K562 (cell line): ENCODE measurements around the gene GALE. TPM values are rescaled to one million over a fixed set of nuclear protein-coding genes. Genes with fewer than 3 reads are reported as not detected.

Source experiments
- ADNP ChIP-seq: fragments of 200-800 bp; sonication (Bioruptor generic); IDR thresholded peaks from 2 replicates; pipeline ENCODE4 v1.6.1; 2016; ENCODE audit warnings: missing genetic modification characterization, missing compliant biosample characterization
- BRF1 ChIP-seq: IDR thresholded peaks from 3 replicates; pipeline ENCODE4 v1.6.1; 2011; ENCODE audit warnings: borderline replicate concordance, mild to moderate bottlenecking; ENCODE audit not compliant: insufficient read length; ENCODE audit errors: extremely low read depth
- FOXJ3 ChIP-seq: sonication (generic); formaldehyde crosslinking; IDR thresholded peaks from 2 replicates; pipeline ENCODE4 v1.4.0; 2020; ENCODE audit warnings: mild to moderate bottlenecking, missing genetic modification reagents
- GABPA ChIP-seq: fragments of 200-800 bp; sonication (Bioruptor generic); conservative IDR thresholded peaks from 2 replicates; pipeline ENCODE4 v1.6.1; 2016; ENCODE audit warnings: low read depth, missing genetic modification characterization, missing compliant biosample characterization
- HIVEP1 ChIP-seq: fragments of 250-450 bp; sonication (Bioruptor Pico); IDR thresholded peaks from 2 replicates; pipeline ENCODE4 v1.4.0; 2020; ENCODE audit warnings: mild to moderate bottlenecking
- HLTF ChIP-seq: fragments of 450-650 bp; IDR thresholded peaks from 2 replicates; pipeline ENCODE4 v1.6.1; 2016
- MEIS2 ChIP-seq: fragments of 450-650 bp; IDR thresholded peaks from 2 replicates; pipeline ENCODE4 v1.6.1; 2014; ENCODE audit warnings: mild to moderate bottlenecking; ENCODE audit not compliant: partially characterized antibody
- NEUROD1 ChIP-seq: fragments of 150-350 bp; IDR thresholded peaks from 2 replicates; pipeline ENCODE4 v1.6.1; 2014; ENCODE audit warnings: borderline replicate concordance, low read length, low read depth; ENCODE audit not compliant: partially characterized antibody
- POLR2AphosphoS2 ChIP-seq: IDR thresholded peaks from 2 replicates; pipeline ENCODE4 v1.6.1; 2012; ENCODE audit warnings: low read length, improper control_type of control experiment
- RAD51 ChIP-seq: fragments of 450-650 bp; IDR thresholded peaks from 2 replicates; pipeline ENCODE4 v1.7.1; 2016; ENCODE audit warnings: low read depth, mild to moderate bottlenecking, borderline replicate concordance
- SAFB ChIP-seq: fragments of 200-400 bp; formaldehyde crosslinking; IDR thresholded peaks from 2 replicates; pipeline ENCODE4 v1.6.1; 2017; ENCODE audit warnings: low read depth, low read length, borderline replicate concordance
- TCF7L2 ChIP-seq: fragments of 150-350 bp; IDR thresholded peaks from 2 replicates; pipeline ENCODE4 v1.6.1; 2016; ENCODE audit warnings: low read depth, mild to moderate bottlenecking, low read length, moderate library complexity
- TRIM24 ChIP-seq, 2 experiments: fragments of 450-650 bp; IDR thresholded peaks; 2 replicates each; pipeline ENCODE4 v1.6.1; 2016
- ZNF143 ChIP-seq: sonication (generic); formaldehyde crosslinking; IDR thresholded peaks from 2 replicates; pipeline ENCODE4 v1.9.0; 2022; ENCODE audit warnings: mild to moderate bottlenecking, missing genetic modification reagents
- ZNF24 ChIP-seq: fragments of 450-650 bp; IDR thresholded peaks from 2 replicates; pipeline ENCODE4 v1.6.1; 2016
- ZNF3 ChIP-seq: fragments of 250-450 bp; sonication (Bioruptor Pico); IDR thresholded peaks from 2 replicates; pipeline ENCODE4 v1.5.0; 2021; ENCODE audit warnings: mild to moderate bottlenecking, moderate library complexity
- ZNF57 ChIP-seq: fragments of 450-650 bp; formaldehyde crosslinking; IDR thresholded peaks from 2 replicates; pipeline ENCODE4 v1.4.0; 2020; ENCODE audit warnings: mild to moderate bottlenecking, moderate library complexity
- ZNF76 ChIP-seq: fragments of 250-450 bp; sonication (Bioruptor Pico); IDR thresholded peaks from 2 replicates; pipeline ENCODE4 v1.4.0; 2020; ENCODE audit warnings: mild to moderate bottlenecking, moderate library complexity, borderline replicate concordance
- polyA plus RNA-seq, 8 experiments: library from polyadenylated mRNA; depleted of rRNA in 4 of 8; stranded (reverse) in 5 of 8; unstranded in 3 of 8; fragments of >200 nt; fragmentation: Nextera tagmentation in 2 of 8; fragmentation: Illumina TruSeq in 1 of 8; extraction: Ambion mirVana in 2 of 8; extraction: Trizol in 1 of 8; gene quantifications; 2 replicates each; pipeline versions ENCODE4 v1.2.1 to v1.2.3, GENCODE V29; 2011 to 2014; ENCODE audit warnings: inconsistent platforms in 1 of 8, missing spikeins in 1 of 8
- total RNA-seq, 7 experiments: library from RNA; depleted of rRNA in 6 of 7; stranded (reverse); fragments of >200 nt in 6 of 7; fragmentation: Illumina TruSeq in 2 of 7; extraction: Trizol in 2 of 7; gene quantifications; 2 replicates each; pipeline versions ENCODE4 v1.2.1 to v1.2.3, GENCODE V29; 2011 to 2021; ENCODE audit warnings: low replicate concordance in 1 of 7
- TF ChIP-seq, protein P1 (sequence below): fragments of 250-450 bp; sonication (Bioruptor Pico); IDR thresholded peaks from 2 replicates; pipeline ENCODE4 v1.8.0; 2021; ENCODE audit warnings: mild to moderate bottlenecking, moderate library complexity
- TF ChIP-seq, protein P2 (sequence below): IDR thresholded peaks from 3 replicates; pipeline ENCODE4 v1.6.1; 2011; ENCODE audit warnings: borderline replicate concordance, mild to moderate bottlenecking; ENCODE audit not compliant: insufficient read length, insufficient read depth
- TF ChIP-seq, protein P3 (sequence below): sonication (generic); formaldehyde crosslinking; IDR thresholded peaks from 2 replicates; pipeline ENCODE4 v1.8.0; 2022; ENCODE audit warnings: mild to moderate bottlenecking, missing genetic modification reagents
- TF ChIP-seq, protein P4 (sequence below): sonication (generic); formaldehyde crosslinking; IDR thresholded peaks from 2 replicates; pipeline ENCODE4 v1.8.0; 2022; ENCODE audit warnings: mild to moderate bottlenecking, missing genetic modification reagents

Gene GALE
- total and polyA plus RNA-seq, 9 of the 15 experiments (the other 6 are each of a cell fraction or from before 2014, with no cell fraction given), result 8.4 to 139 (median 88.3) TPM

DNA sequence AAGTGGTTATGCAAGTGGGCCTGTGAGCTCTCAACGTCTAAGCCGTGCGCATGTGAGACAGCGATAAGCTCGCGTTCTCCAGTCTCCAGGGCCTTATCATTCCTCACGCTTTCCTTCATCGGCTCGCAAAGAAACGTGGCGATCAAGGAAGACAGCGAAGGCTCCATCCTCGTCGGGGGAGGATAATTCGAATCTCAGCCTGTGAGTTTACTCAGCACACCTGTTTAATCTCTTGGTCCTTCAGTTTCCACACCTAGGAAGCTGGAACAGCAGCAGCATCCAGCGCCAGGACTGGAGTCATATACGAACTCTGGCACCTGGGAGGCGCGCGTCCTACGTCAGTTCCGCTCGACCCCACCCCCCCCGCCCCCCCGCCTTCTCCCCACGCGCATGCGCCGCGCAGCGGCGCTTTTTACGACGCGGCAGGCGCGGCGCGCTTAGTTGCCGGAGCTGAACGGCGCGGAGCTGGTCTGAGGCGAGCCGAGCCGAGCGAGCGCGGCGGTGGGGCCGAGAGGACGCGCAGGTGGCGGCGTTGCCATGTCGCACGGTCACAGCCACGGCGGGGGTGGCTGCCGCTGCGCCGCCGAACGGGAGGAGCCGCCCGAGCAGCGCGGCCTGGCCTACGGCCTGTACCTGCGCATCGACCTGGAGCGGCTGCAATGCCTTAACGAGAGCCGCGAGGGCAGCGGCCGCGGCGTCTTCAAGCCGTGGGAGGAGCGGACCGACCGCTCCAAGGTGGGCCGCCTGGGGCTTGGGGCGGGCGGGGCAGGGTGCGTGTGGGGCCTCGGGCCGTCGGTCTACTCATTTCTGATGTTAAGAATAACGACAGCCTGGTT, 22.4 kb downstream of the GALE start, which contains the start of gene PITHD1 (continued):
- TF ChIP-seq, protein P1, sequence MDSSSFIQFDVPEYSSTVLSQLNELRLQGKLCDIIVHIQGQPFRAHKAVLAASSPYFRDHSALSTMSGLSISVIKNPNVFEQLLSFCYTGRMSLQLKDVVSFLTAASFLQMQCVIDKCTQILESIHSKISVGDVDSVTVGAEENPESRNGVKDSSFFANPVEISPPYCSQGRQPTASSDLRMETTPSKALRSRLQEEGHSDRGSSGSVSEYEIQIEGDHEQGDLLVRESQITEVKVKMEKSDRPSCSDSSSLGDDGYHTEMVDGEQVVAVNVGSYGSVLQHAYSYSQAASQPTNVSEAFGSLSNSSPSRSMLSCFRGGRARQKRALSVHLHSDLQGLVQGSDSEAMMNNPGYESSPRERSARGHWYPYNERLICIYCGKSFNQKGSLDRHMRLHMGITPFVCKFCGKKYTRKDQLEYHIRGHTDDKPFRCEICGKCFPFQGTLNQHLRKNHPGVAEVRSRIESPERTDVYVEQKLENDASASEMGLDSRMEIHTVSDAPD (CRISPR knock-in tag), result no peak
- TF ChIP-seq ZNF57 (CRISPR knock-in tag), result no peak
- peak; percentile 91 for TF ChIP-seq MEIS2
- no peak for TF ChIP-seq HIVEP1 (CRISPR knock-in tag)
- TF ChIP-seq ZNF76 (CRISPR knock-in tag), result no peak
- TF ChIP-seq TCF7L2, result no peak
- TF ChIP-seq POLR2AphosphoS2, result peak; percentile 80; the same call in 1 of the 2 replicates
- TF ChIP-seq, protein P2, sequence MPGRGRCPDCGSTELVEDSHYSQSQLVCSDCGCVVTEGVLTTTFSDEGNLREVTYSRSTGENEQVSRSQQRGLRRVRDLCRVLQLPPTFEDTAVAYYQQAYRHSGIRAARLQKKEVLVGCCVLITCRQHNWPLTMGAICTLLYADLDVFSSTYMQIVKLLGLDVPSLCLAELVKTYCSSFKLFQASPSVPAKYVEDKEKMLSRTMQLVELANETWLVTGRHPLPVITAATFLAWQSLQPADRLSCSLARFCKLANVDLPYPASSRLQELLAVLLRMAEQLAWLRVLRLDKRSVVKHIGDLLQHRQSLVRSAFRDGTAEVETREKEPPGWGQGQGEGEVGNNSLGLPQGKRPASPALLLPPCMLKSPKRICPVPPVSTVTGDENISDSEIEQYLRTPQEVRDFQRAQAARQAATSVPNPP, result no peak
- TF ChIP-seq ZNF24, result no peak; the same call in none of the 2 replicates
- no peak for TF ChIP-seq ADNP (tag)
- no peak for TF ChIP-seq FOXJ3
- TF ChIP-seq ZNF143, result 0 out of 2 replicates have a peak, but pooled peaks have one; percentile 32
- TF ChIP-seq ZNF3 (CRISPR knock-in tag), result no peak
- peak; percentile 90 for TF ChIP-seq NEUROD1
- TF ChIP-seq BRF1, result no peak
- 0 out of 2 replicates have a peak, but pooled peaks have one; percentile 36 for TF ChIP-seq HLTF
- peak; percentile 96 for TF ChIP-seq GABPA
- peak; percentile 83 to 87 for TF ChIP-seq TRIM24 (IDR thresholded peaks at IDR 0.05)
- TF ChIP-seq, protein P3, sequence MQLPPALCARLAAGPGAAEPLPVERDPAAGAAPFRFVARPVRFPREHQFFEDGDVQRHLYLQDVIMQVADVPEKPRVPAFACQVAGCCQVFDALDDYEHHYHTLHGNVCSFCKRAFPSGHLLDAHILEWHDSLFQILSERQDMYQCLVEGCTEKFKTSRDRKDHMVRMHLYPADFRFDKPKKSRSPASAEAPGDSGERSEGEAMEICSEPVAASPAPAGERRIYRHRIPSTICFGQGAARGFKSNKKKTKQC (CRISPR knock-in tag), result no peak
- TF ChIP-seq, protein P4, sequence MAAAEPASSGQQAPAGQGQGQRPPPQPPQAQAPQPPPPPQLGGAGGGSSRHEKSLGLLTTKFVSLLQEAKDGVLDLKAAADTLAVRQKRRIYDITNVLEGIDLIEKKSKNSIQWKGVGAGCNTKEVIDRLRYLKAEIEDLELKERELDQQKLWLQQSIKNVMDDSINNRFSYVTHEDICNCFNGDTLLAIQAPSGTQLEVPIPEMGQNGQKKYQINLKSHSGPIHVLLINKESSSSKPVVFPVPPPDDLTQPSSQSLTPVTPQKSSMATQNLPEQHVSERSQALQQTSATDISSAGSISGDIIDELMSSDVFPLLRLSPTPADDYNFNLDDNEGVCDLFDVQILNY, result 0 out of 2 replicates have a peak, but pooled peaks have one; percentile 65
- no peak for TF ChIP-seq SAFB
- peak; percentile 39; the same call in 1 of the 2 replicates for TF ChIP-seq RAD51
